Calu3 (cell line): ENCODE data around the gene RAB22A. TPM values are rescaled to one million over a fixed set of nuclear protein-coding genes. Genes with fewer than 3 reads are reported as not detected.

Source experiments
- BruUV-seq: library from RNA; stranded (reverse); fragments of 400-500 nt; replicated peaks from 2 replicates; lab custom pipeline; 2021; lab: Mats Ljungman, UMichigan
- CTCF ChIA-PET: fragments of 300-600 bp; sonication (Branson Sonifier 250); formaldehyde crosslinking; loops from one replicate; lab custom pipeline; 2022; ENCODE audit warnings: antibody characterized with exemption; lab: Charles Lee
- DNase-seq: peaks from one replicate; pipeline ENCODE4 v3.0.0; 2022
- H3K27ac Mint-ChIP-seq: one replicate; pipeline ENCODE4 v1.8.0; 2022; ENCODE audit warnings: mixed read lengths; ENCODE audit not compliant: unreplicated experiment
- H3K27me3 Mint-ChIP-seq: one replicate; pipeline ENCODE4 v1.8.0; 2022; ENCODE audit warnings: mixed read lengths; ENCODE audit not compliant: unreplicated experiment
- H3K36me3 Mint-ChIP-seq: one replicate; pipeline ENCODE4 v1.8.0; 2022; ENCODE audit warnings: mild to moderate bottlenecking, moderate library complexity, mixed read lengths; ENCODE audit not compliant: insufficient read depth, unreplicated experiment
- H3K4me1 Mint-ChIP-seq: one replicate; pipeline ENCODE4 v1.8.0; 2022; ENCODE audit warnings: mild to moderate bottlenecking, low read depth, mixed read lengths; ENCODE audit not compliant: unreplicated experiment
- H3K4me3 Mint-ChIP-seq: one replicate; pipeline ENCODE4 v1.8.0; 2022; ENCODE audit warnings: mild to moderate bottlenecking, low read depth, moderate library complexity, mixed read lengths; ENCODE audit not compliant: unreplicated experiment
- H3K9me3 Mint-ChIP-seq: one replicate; pipeline ENCODE4 v1.8.0; 2022; ENCODE audit warnings: low read depth, mixed read lengths; ENCODE audit not compliant: unreplicated experiment
- intact Hi-C: fragments of 100-400 bp; cut with micrococcal nuclease; formaldehyde crosslinking; loops from one replicate; pipeline ENCODE4 v1.10.0; 2022; ENCODE audit not compliant: unreplicated experiment
- total RNA-seq: library from RNA; stranded (reverse); gene quantifications from 2 replicates; pipeline ENCODE4 v1.2.3, GENCODE V29; 2022
- TF ChIP-seq, protein P1 (sequence below): fragments of 200-600 bp; IDR thresholded peaks from one replicate; pipeline ENCODE4 v1.8.0; 2022; ENCODE audit warnings: antibody characterized with exemption; ENCODE audit not compliant: unreplicated experiment

RAB22A gene
- total RNA-seq, 1 experiment from 2014 or later, result 29.0 TPM

GRCh38 chr20:58359441-58359840 lies 49.9 kb downstream of the RAB22A start:
- no peaks in the 10 kb centered on the region for H3K27me3 Mint-ChIP-seq

DNA sequence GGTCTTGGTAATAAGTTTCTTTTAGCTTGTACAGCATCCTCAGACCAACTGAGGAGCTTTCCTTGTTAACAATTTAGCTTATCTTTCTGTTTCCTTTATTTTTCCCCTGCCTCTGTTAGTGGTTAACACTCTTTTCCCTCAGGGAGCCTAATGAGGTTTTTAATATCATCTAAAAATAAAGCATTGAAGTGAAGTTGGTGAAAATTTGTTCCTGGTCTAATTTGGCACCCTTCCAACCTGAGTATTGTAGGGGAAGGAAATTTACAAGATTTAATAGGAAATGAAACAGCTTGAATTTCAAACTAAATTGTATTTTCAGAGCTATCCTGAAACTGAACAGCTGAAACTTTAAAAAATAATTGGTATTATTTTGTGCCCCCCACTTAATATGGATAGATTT lies 51.4 kb downstream of the RAB22A start:
- Mint-ChIP-seq H3K36me3 (peaks cover 25% of the 10 kb centered on the region), H3K27me3 (no peaks in the 10 kb centered on the region), H3K4me3 (no peak overlapping the region), H3K27ac (no peak overlapping the region), H3K4me1 (no peaks in the 10 kb centered on the region), H3K9me3 (no peaks in the 10 kb centered on the region)
- BruUV-seq, result no TSS peak
- CTCF ChIA-PET, result interaction anchor here (1.1 kb wide), 1 partner anchor 28 kb away, joined by 3 read pairs; the partner anchor contains the start of gene VAPB
- intact Hi-C loops, result no loop called here
- TF ChIP-seq, protein P1, sequence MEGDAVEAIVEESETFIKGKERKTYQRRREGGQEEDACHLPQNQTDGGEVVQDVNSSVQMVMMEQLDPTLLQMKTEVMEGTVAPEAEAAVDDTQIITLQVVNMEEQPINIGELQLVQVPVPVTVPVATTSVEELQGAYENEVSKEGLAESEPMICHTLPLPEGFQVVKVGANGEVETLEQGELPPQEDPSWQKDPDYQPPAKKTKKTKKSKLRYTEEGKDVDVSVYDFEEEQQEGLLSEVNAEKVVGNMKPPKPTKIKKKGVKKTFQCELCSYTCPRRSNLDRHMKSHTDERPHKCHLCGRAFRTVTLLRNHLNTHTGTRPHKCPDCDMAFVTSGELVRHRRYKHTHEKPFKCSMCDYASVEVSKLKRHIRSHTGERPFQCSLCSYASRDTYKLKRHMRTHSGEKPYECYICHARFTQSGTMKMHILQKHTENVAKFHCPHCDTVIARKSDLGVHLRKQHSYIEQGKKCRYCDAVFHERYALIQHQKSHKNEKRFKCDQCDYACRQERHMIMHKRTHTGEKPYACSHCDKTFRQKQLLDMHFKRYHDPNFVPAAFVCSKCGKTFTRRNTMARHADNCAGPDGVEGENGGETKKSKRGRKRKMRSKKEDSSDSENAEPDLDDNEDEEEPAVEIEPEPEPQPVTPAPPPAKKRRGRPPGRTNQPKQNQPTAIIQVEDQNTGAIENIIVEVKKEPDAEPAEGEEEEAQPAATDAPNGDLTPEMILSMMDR, result no peak
- no peak for DNase-seq

More at GRCh38 chr20:58359441-58359840, 49.9 kb downstream of the RAB22A start:
- H3K27ac Mint-ChIP-seq, result no peak overlapping the region
- TF ChIP-seq, protein P1, result no peak
- no peaks in the 10 kb centered on the region for H3K9me3 Mint-ChIP-seq
- no peak for DNase-seq
- no TSS peak for BruUV-seq
- peaks cover 31% of the 10 kb centered on the region for H3K36me3 Mint-ChIP-seq
- intact Hi-C loops, result no loop called here
- H3K4me1 Mint-ChIP-seq, result no peaks in the 10 kb centered on the region
- CTCF ChIA-PET, result interaction anchor here (0.7 kb wide), 2 partner anchors 15 to 23 kb away, joined by 5 to 6 read pairs; no protein-coding TSS in a partner anchor
- no peak overlapping the region for H3K4me3 Mint-ChIP-seq

GRCh38 chr20:58361481-58362205 lies 52.1 kb downstream of the RAB22A start:
- CTCF ChIA-PET, result interaction anchor here (1.1 to 1.4 kb wide), 2 partner anchors 16 to 27 kb away, joined by 3 read pairs; partner anchors contain the start of gene VAPB
- no TSS peak for BruUV-seq
- H3K4me3 Mint-ChIP-seq, result no peak overlapping the region
- TF ChIP-seq, protein P1, result no peak
- no peak for DNase-seq
- H3K4me1 Mint-ChIP-seq, result no peaks in the 10 kb centered on the region
- intact Hi-C loops, result no loop called here
- no peaks in the 10 kb centered on the region for H3K9me3 Mint-ChIP-seq
- no peaks in the 10 kb centered on the region for H3K27me3 Mint-ChIP-seq
- H3K36me3 Mint-ChIP-seq, result peaks cover 25% of the 10 kb centered on the region
- no peak overlapping the region for H3K27ac Mint-ChIP-seq

- BruUV-seq, result no TSS peak
- intact Hi-C loops, result no loop called here
- TF ChIP-seq, protein P1, result no peak
- no peaks in the 10 kb centered on the region for H3K27me3 Mint-ChIP-seq
- H3K36me3 Mint-ChIP-seq, result peaks cover 25% of the 10 kb centered on the region
- no peak overlapping the region for H3K27ac Mint-ChIP-seq
- CTCF ChIA-PET, result interaction anchor here (1.1 to 1.4 kb wide), 2 partner anchors 15 to 27 kb away, joined by 3 read pairs; partner anchors contain the start of gene VAPB
- DNase-seq, result no peak
- H3K4me3 Mint-ChIP-seq, result no peak overlapping the region
- no peaks in the 10 kb centered on the region for H3K9me3 Mint-ChIP-seq
- H3K4me1 Mint-ChIP-seq, result no peaks in the 10 kb centered on the region
Measured at GRCh38 chr20:58362206-58362516, 52.6 kb downstream of the RAB22A start.
